Measurements from ENCODE around the gene CCNA2. TPM values are rescaled to one million over a fixed set of nuclear protein-coding genes. Genes with fewer than 3 reads are reported as not detected.

CCNA2 gene
- total RNA-seq, 2 donors from 2014 or later: 0.33 to 0.52 TPM

Other genes with a start within 250 kb of the CCNA2 start
- 100 to 1,000 TPM; 126 to 180 TPM for gene ANXA5, start 126.9 kb downstream of the CCNA2 start, total RNA-seq
- not detected for gene SMIM43, start 58.7 kb downstream of the CCNA2 start, total RNA-seq
- gene EXOSC9, start 22.6 kb downstream of the CCNA2 start, total RNA-seq: 10 to 100 TPM; 10.6 to 14.2 TPM
- 10 to 100 TPM in 1 of 2 donors, 1 to 10 TPM in 1; 3.6 to 13.0 TPM for gene BBS7, start 46.6 kb upstream of the CCNA2 start, total RNA-seq
- gene TRPC3, start 128.2 kb upstream of the CCNA2 start, total RNA-seq: under 1 TPM in 1 of 2 donors, not detected in 1; 0.26 TPM

Measured in body of pancreas (tissue), 2 donors.